PC-9 (cell line): ENCODE results near the gene PLRG1. TPM values are rescaled to one million over a fixed set of nuclear protein-coding genes. Genes with fewer than 3 reads are reported as not detected.

ENCODE experiments used
- BruUV-seq: library from RNA; stranded (reverse); fragments of 400-500 nt; replicated peaks from 2 replicates; lab custom pipeline; 2021; lab: Mats Ljungman, UMichigan
- CTCF ChIA-PET: fragments of 300-600 bp; sonication (Branson Sonifier 250); formaldehyde crosslinking; loops from one replicate; lab custom pipeline; 2022; ENCODE audit warnings: antibody characterized with exemption; lab: Charles Lee
- POLR2A ChIA-PET: fragments of 300-600 bp; sonication (Branson Sonifier 250); formaldehyde crosslinking; loops from one replicate; lab custom pipeline; 2022; ENCODE audit warnings: antibody characterized with exemption; ENCODE audit not compliant: unreplicated experiment; lab: Charles Lee
- DNase-seq, 2 experiments: peaks; one replicate each; pipeline versions ENCODE4 v3.0.0 to v3.0.0-alpha.2; 2015 to 2022; ENCODE audit warnings: mixed read lengths in 1 of 2
- H2AFZ ChIP-seq: fragments of 200-600 bp; sonication (generic); 2 replicates; pipeline ENCODE4 v1.8.1; 2017; ENCODE audit warnings: antibody characterized with exemption
- H3F3A ChIP-seq: fragments of 200-600 bp; sonication (generic); 2 replicates; pipeline ENCODE4 v1.8.1; 2017; ENCODE audit warnings: antibody characterized with exemption, mild to moderate bottlenecking, low read depth; ENCODE audit not compliant: insufficient read depth
- H3K27ac ChIP-seq: fragments of 200-600 bp; sonication (generic); 2 replicates; pipeline ENCODE4 v1.6.1; 2016; ENCODE audit warnings: mixed run types
- H3K27me3 ChIP-seq: fragments of 200-600 bp; sonication (generic); 2 replicates; pipeline ENCODE4 v1.6.1; 2016; ENCODE audit warnings: low read depth, mixed run types; ENCODE audit not compliant: insufficient read depth
- H3K36me3 ChIP-seq: fragments of 200-600 bp; sonication (generic); 2 replicates; pipeline ENCODE4 v1.6.1; 2016; ENCODE audit warnings: low read depth, mixed run types
- H3K4me1 ChIP-seq: fragments of 200-600 bp; sonication (generic); replicated peaks from 2 replicates; pipeline ENCODE4 v1.6.1; 2016; ENCODE audit warnings: mixed run types; ENCODE audit not compliant: insufficient read depth
- H3K4me2 ChIP-seq: fragments of 200-600 bp; sonication (generic); 2 replicates; pipeline ENCODE4 v1.6.1; 2017; ENCODE audit warnings: mixed run types
- H3K4me3 ChIP-seq: fragments of 200-600 bp; sonication (generic); 2 replicates; pipeline ENCODE4 v1.6.1; 2016; ENCODE audit warnings: mixed run types
- H3K79me2 ChIP-seq: fragments of 200-600 bp; sonication (generic); 2 replicates; pipeline ENCODE4 v1.6.1; 2017; ENCODE audit warnings: low read depth, mixed run types
- H3K9me2 ChIP-seq: fragments of 200-600 bp; sonication (generic); 2 replicates; pipeline ENCODE4 v1.8.1; 2017; ENCODE audit warnings: mild to moderate bottlenecking; ENCODE audit not compliant: insufficient read depth
- H3K9me3 ChIP-seq: fragments of 200-600 bp; sonication (generic); 2 replicates; pipeline ENCODE4 v1.8.1; 2016; ENCODE audit warnings: low read depth; ENCODE audit not compliant: insufficient read depth
- H4K20me1 ChIP-seq: fragments of 200-600 bp; sonication (generic); 2 replicates; pipeline ENCODE4 v1.8.1; 2017; ENCODE audit not compliant: insufficient read depth
- CTCF ChIP-seq: fragments of 200-600 bp; sonication (generic); conservative IDR thresholded peaks from 2 replicates; pipeline ENCODE4 v1.6.1; 2017; ENCODE audit warnings: mixed run types, antibody characterized with exemption, mild to moderate bottlenecking, moderate library complexity
- EZH2 ChIP-seq: fragments of 200-600 bp; sonication (generic); IDR thresholded peaks from 2 replicates; pipeline ENCODE4 v1.8.0; 2017; ENCODE audit warnings: antibody characterized with exemption, low read depth
- intact Hi-C: fragments of 100-400 bp; cut with micrococcal nuclease; formaldehyde crosslinking; loops from one replicate; pipeline ENCODE4 v1.10.0; 2022; ENCODE audit not compliant: unreplicated experiment
- total RNA-seq: library from RNA; stranded (reverse); gene quantifications from 2 replicates; pipeline ENCODE4 v1.2.3, GENCODE V29; 2021

The PLRG1 gene
- total RNA-seq, 1 experiment from 2014 or later: 80.7 TPM

GRCh38 chr4:154551872-154552686, 1.9 kb upstream of the PLRG1 start:
- no peaks in the 10 kb centered on the region for H3F3A ChIP-seq
- ChIA-PET POLR2A (no interaction called here), CTCF (interaction anchor here (2.0 kb wide), 1 partner anchor 66 kb away, joined by 13 read pairs; no protein-coding TSS in a partner anchor)
- peaks cover 11% of the 10 kb centered on the region for H3K4me1 ChIP-seq
- H3K27ac ChIP-seq: no peak overlapping the region
- no TSS peak for BruUV-seq
- no peaks in the 10 kb centered on the region for H3K9me2 ChIP-seq
- H2AFZ ChIP-seq: no peak overlapping the region
- H3K4me3 ChIP-seq: no peak overlapping the region
- peaks cover 19% of the 10 kb centered on the region for H3K79me2 ChIP-seq
- H4K20me1 ChIP-seq: no peaks in the 10 kb centered on the region
- intact Hi-C loops: loop anchor here (1.0 to 10.0 kb wide), 6 partner anchors 66 to 823 kb away; partner anchors contain the start of genes MAP9 and SFRP2
- H3K9me3 ChIP-seq: no peaks in the 10 kb centered on the region
- TF ChIP-seq CTCF (peak; percentile 77), EZH2 (no peak)
- no peaks in the 10 kb centered on the region for H3K27me3 ChIP-seq
- peaks cover 4% of the 10 kb centered on the region; the same call in 1 of the 2 replicates for H3K36me3 ChIP-seq
- peak; percentile 68 to 75 for DNase-seq
- H3K4me2 ChIP-seq: no peak overlapping the region

- no peaks in the 10 kb centered on the region for H3K9me3 ChIP-seq
- no peaks in the 10 kb centered on the region for H3K9me2 ChIP-seq
- no peaks in the 10 kb centered on the region for H3K27me3 ChIP-seq
- TF ChIP-seq CTCF: no peak
- TF ChIP-seq EZH2: no peak
- no peak overlapping the region for H2AFZ ChIP-seq
- no peak overlapping the region for H3K27ac ChIP-seq
- CTCF ChIA-PET: no interaction called here
- no TSS peak for BruUV-seq
- H3K79me2 ChIP-seq: peaks cover 19% of the 10 kb centered on the region
- no peaks in the 10 kb centered on the region for H3F3A ChIP-seq
- H3K36me3 ChIP-seq: peaks cover 30% of the 10 kb centered on the region
- POLR2A ChIA-PET: no interaction called here
- no peak overlapping the region for H3K4me2 ChIP-seq
- no peaks in the 10 kb centered on the region for H4K20me1 ChIP-seq
- intact Hi-C loops: no loop called here
- H3K4me3 ChIP-seq: no peak overlapping the region
- H3K4me1 ChIP-seq: peaks cover 11% of the 10 kb centered on the region
- no peak for DNase-seq
These were observed 4.5 kb downstream of the PLRG1 start for GRCh38 chr4:154545689-154546088.

- CTCF ChIA-PET: no interaction called here
- peaks cover 35% of the 10 kb centered on the region for H3K36me3 ChIP-seq
- POLR2A ChIA-PET: no interaction called here
These were observed 7.8 kb downstream of the PLRG1 start for GRCh38 chr4:154542271-154542879.

More at GRCh38 chr4:154542271-154542879, 7.8 kb downstream of the PLRG1 start:
- no peaks in the 10 kb centered on the region for H3K9me3 ChIP-seq
- BruUV-seq: no TSS peak
- H3K9me2 ChIP-seq: no peaks in the 10 kb centered on the region
- H3F3A ChIP-seq: no peaks in the 10 kb centered on the region
- no peaks in the 10 kb centered on the region for H3K4me1 ChIP-seq
- H3K79me2 ChIP-seq: no peaks in the 10 kb centered on the region
- no peak overlapping the region for H3K4me3 ChIP-seq
- DNase-seq: no peak
- 0 out of 2 replicates have a peak, but pooled peaks cover 3% of the 10 kb centered on the region for H4K20me1 ChIP-seq
- no peak overlapping the region for H2AFZ ChIP-seq
- no peaks in the 10 kb centered on the region for H3K27me3 ChIP-seq
- H3K27ac ChIP-seq: no peak overlapping the region
- intact Hi-C loops: no loop called here
- H3K4me2 ChIP-seq: no peak overlapping the region
- TF ChIP-seq CTCF: no peak
- TF ChIP-seq EZH2: no peak
